ENCODE results near the gene RAP1A.

DNA sequence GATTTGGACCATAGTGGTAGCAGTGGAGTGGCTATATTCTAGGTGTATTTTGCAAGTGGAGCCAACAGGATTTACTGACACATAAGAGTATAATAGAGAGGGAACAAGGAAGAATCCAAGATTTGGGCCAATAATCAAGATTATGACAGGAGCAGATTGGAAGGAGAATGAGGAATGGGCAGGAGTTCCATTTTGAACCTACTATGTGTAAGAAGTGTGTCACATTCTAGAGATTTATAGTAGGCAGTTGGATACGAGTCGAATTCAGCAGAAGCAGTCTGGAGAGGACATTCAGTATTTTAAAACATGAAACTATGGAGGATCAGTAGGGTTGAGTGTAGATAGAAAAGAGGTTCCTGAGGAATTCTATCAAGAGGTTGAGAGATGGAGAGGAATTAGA, 97.9 kb downstream of the RAP1A start:
- TF ChIP-seq, protein P1, sequence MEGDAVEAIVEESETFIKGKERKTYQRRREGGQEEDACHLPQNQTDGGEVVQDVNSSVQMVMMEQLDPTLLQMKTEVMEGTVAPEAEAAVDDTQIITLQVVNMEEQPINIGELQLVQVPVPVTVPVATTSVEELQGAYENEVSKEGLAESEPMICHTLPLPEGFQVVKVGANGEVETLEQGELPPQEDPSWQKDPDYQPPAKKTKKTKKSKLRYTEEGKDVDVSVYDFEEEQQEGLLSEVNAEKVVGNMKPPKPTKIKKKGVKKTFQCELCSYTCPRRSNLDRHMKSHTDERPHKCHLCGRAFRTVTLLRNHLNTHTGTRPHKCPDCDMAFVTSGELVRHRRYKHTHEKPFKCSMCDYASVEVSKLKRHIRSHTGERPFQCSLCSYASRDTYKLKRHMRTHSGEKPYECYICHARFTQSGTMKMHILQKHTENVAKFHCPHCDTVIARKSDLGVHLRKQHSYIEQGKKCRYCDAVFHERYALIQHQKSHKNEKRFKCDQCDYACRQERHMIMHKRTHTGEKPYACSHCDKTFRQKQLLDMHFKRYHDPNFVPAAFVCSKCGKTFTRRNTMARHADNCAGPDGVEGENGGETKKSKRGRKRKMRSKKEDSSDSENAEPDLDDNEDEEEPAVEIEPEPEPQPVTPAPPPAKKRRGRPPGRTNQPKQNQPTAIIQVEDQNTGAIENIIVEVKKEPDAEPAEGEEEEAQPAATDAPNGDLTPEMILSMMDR (IDR thresholded peaks at IDR 0.05; ENCODE audit: low read depth, low read length, poor library complexity, severe bottlenecking): no peak
- no peak for TF ChIP-seq EZH2phosphoT487 (IDR thresholded peaks at IDR 0.05; ENCODE audit: borderline replicate concordance, low read length)

Measured in DOHH2 (cell line).